ENCODE data around the gene C12orf56.

The C12orf56 gene

DNA sequence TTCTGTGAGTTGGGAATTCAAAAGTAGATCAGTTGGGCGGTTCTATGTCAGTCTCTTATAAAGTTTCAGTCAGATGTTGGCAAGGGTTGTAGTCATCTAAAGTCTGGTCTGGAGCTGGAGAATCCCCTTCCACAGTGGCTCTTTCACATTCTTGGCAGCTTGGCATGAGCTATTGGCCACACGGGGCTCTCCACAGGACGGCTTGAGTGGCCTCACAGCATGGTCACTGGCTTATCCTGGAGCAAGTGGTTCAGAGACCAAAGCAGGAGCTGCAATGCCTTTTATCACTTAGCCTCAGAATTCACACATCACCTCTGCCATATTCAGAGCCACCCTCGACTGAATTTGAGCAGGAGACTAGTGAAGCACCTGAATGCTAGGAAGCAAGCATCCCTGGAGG lies 161.3 kb downstream of the C12orf56 start:
- TF ChIP-seq SNAI2 (CRISPR knock-in tag; IDR thresholded peaks at IDR 0.05) (no peak), RARB (CRISPR knock-in tag; IDR thresholded peaks at IDR 0.05) (no peak), POU6F1 (CRISPR knock-in tag; IDR thresholded peaks at IDR 0.05; ENCODE audit: borderline replicate concordance, low read depth) (no peak), ZFP3 (CRISPR knock-in tag; IDR thresholded peaks at IDR 0.05) (no peak), ESRRG (CRISPR knock-in tag; IDR thresholded peaks at IDR 0.05) (no peak), TCF4 (CRISPR knock-in tag; IDR thresholded peaks at IDR 0.05; ENCODE audit: borderline replicate concordance) (no peak), GLIS3 (CRISPR knock-in tag; IDR thresholded peaks at IDR 0.05) (no peak), ARNTL (CRISPR knock-in tag; IDR thresholded peaks at IDR 0.05; ENCODE audit: borderline replicate concordance, low read depth) (no peak), ZNF565 (CRISPR knock-in tag; conservative IDR thresholded peaks at IDR 0.05; ENCODE audit: low read depth) (no peak), BACH2 (CRISPR knock-in tag; IDR thresholded peaks at IDR 0.05; ENCODE audit: borderline replicate concordance) (no peak), ZFP30 (CRISPR knock-in tag; IDR thresholded peaks at IDR 0.05) (no peak), ZNF8 (CRISPR knock-in tag; IDR thresholded peaks at IDR 0.05) (no peak), CSDC2 (CRISPR knock-in tag; IDR thresholded peaks at IDR 0.05) (no peak), ZNF70 (CRISPR knock-in tag; IDR thresholded peaks at IDR 0.05) (no peak), ZC3H10 (CRISPR knock-in tag; IDR thresholded peaks at IDR 0.05) (no peak), ISL1 (CRISPR knock-in tag; IDR thresholded peaks at IDR 0.05) (no peak)
- TF ChIP-seq, protein P1, sequence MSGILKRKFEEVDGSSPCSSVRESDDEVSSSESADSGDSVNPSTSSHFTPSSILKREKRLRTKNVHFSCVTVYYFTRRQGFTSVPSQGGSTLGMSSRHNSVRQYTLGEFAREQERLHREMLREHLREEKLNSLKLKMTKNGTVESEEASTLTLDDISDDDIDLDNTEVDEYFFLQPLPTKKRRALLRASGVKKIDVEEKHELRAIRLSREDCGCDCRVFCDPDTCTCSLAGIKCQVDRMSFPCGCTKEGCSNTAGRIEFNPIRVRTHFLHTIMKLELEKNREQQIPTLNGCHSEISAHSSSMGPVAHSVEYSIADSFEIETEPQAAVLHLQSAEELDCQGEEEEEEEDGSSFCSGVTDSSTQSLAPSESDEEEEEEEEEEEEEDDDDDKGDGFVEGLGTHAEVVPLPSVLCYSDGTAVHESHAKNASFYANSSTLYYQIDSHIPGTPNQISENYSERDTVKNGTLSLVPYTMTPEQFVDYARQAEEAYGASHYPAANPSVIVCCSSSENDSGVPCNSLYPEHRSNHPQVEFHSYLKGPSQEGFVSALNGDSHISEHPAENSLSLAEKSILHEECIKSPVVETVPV (CRISPR knock-in tag; IDR thresholded peaks at IDR 0.05): no peak
- TF ChIP-seq, protein P2, sequence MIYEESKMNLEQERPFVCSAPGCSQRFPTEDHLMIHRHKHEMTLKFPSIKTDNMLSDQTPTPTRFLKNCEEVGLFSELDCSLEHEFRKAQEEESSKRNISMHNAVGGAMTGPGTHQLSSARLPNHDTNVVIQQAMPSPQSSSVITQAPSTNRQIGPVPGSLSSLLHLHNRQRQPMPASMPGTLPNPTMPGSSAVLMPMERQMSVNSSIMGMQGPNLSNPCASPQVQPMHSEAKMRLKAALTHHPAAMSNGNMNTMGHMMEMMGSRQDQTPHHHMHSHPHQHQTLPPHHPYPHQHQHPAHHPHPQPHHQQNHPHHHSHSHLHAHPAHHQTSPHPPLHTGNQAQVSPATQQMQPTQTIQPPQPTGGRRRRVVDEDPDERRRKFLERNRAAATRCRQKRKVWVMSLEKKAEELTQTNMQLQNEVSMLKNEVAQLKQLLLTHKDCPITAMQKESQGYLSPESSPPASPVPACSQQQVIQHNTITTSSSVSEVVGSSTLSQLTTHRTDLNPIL (CRISPR knock-in tag; IDR thresholded peaks at IDR 0.05; ENCODE audit: low read depth): no peak
- TF ChIP-seq, protein P3, sequence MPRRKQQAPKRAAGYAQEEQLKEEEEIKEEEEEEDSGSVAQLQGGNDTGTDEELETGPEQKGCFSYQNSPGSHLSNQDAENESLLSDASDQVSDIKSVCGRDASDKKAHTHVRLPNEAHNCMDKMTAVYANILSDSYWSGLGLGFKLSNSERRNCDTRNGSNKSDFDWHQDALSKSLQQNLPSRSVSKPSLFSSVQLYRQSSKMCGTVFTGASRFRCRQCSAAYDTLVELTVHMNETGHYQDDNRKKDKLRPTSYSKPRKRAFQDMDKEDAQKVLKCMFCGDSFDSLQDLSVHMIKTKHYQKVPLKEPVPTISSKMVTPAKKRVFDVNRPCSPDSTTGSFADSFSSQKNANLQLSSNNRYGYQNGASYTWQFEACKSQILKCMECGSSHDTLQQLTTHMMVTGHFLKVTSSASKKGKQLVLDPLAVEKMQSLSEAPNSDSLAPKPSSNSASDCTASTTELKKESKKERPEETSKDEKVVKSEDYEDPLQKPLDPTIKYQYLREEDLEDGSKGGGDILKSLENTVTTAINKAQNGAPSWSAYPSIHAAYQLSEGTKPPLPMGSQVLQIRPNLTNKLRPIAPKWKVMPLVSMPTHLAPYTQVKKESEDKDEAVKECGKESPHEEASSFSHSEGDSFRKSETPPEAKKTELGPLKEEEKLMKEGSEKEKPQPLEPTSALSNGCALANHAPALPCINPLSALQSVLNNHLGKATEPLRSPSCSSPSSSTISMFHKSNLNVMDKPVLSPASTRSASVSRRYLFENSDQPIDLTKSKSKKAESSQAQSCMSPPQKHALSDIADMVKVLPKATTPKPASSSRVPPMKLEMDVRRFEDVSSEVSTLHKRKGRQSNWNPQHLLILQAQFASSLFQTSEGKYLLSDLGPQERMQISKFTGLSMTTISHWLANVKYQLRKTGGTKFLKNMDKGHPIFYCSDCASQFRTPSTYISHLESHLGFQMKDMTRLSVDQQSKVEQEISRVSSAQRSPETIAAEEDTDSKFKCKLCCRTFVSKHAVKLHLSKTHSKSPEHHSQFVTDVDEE (CRISPR knock-in tag; IDR thresholded peaks at IDR 0.05): no peak
- no peak for ATAC-seq

DNA sequence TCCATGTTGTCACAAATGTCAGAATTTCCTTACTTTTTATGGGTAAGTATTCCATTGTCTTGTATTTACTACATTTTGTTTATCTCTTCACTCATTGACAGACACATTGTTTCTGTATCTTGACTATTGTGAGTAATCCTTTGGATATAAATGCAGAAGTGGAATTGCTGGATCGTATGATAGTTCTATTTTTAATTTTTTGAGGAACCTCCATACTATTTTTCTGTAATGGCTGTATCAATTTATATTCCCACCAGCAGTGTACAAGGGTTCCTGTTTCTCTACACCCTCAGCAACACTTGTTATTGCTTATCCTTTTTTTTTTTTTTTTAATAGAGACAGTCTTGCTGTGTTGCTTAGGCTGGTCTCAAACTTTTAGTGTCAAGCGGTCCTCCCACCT lies 164.9 kb downstream of the C12orf56 start:
- no peak for ATAC-seq
- TF ChIP-seq SNAI2 (CRISPR knock-in tag; IDR thresholded peaks at IDR 0.05) (no peak), PPARA (CRISPR knock-in tag; IDR thresholded peaks at IDR 0.05; ENCODE audit: borderline replicate concordance) (no peak), ZNF565 (CRISPR knock-in tag; conservative IDR thresholded peaks at IDR 0.05; ENCODE audit: low read depth) (no peak), TCF4 (CRISPR knock-in tag; IDR thresholded peaks at IDR 0.05; ENCODE audit: borderline replicate concordance) (no peak)
- TF ChIP-seq, protein P3 (CRISPR knock-in tag; IDR thresholded peaks at IDR 0.05): no peak
- TF ChIP-seq, protein P2 (CRISPR knock-in tag; IDR thresholded peaks at IDR 0.05; ENCODE audit: low read depth): no peak
